ENCODE results near the gene SRRM2. TPM values are rescaled to one million over a fixed set of nuclear protein-coding genes. Genes with fewer than 3 reads are reported as not detected.

SRRM2 gene
- total and polyA plus RNA-seq, 9 of the 15 experiments (the other 6 are each of a cell fraction or from before 2014, with no cell fraction given) = 26.7 to 563 (median 81.1) TPM

GRCh38 chr16:2784358-2785100, 32.1 kb downstream of the SRRM2 start:
- Histone ChIP-seq H2AFZ (ENCODE audit: low read depth, low read length) (no peak overlapping the region), H3K9ac (ENCODE audit: insufficient read depth in 1 of 2, low read depth in 2 of 2, low read length in 2 of 2) (0 out of 4 replicates have a peak overlapping the region, but pooled peaks of 1 of the 2 experiments have one; percentile 31), H3K79me2 (ENCODE audit: control insufficient read depth, insufficient read depth, low read length) (no peaks in the 10 kb centered on the region), H3K27me3 (ENCODE audit: control insufficient read depth in 2 of 2, insufficient read depth in 2 of 2, low read length in 2 of 2) (peaks cover 3 to 11% of the 10 kb centered on the region in 2 experiments; a peak in 3 of 5 replicates), H3K36me3 (ENCODE audit: control insufficient read depth, insufficient read depth, low read length) (no peaks in the 10 kb centered on the region), H3K4me3 (no peak overlapping the region), H3K9me3 (replicated peaks; ENCODE audit: control insufficient read depth, insufficient read depth, low read depth, low read length) (no peaks in the 10 kb centered on the region), H3K4me2 (ENCODE audit: insufficient read depth, low read length) (no peak overlapping the region), H4K20me1 (replicated peaks; ENCODE audit: control insufficient read depth, insufficient read depth, low read length) (no peaks in the 10 kb centered on the region), H3K9me1 (ENCODE audit: control insufficient read depth, insufficient read depth, low read length) (no peaks in the 10 kb centered on the region), H3K4me1 (replicated peaks in 1 of 2; ENCODE audit: control insufficient read depth in 2 of 2, insufficient read depth in 2 of 2, low read length in 2 of 2) (peaks cover 4 to 31% of the 10 kb centered on the region in 2 experiments; a peak in 4 of 5 replicates), H3K27ac (ENCODE audit: extremely low read depth, low read depth, low read length) (no peak overlapping the region)
- ChIA-PET CTCF (ENCODE audit: low intra/inter-chr PET ratio) (no interaction called here), POLR2A (interaction anchor here (1.2 to 1.9 kb wide), 3 partner anchors 11 to 31 kb away, joined by 3 to 8 read pairs (median 6); no protein-coding TSS in a partner anchor)
- 51% methylated on average over 7 of the region's 15 CpGs for WGBS (ENCODE audit: insufficient coverage, low coverage, missing lambda C conversion rate)
- no TSS peak for BruUV-seq (replicated peaks)
- in situ Hi-C loops (cut with MboI) (no loop called here), intact Hi-C loops (cut with micrococcal nuclease) (no loop called here)
- ATAC-seq (no peak), DNase-seq (ENCODE audit: extremely low read depth in 1 of 4, low spot score in 3 of 4) (no peak), FAIRE-seq (no peak)
- no peak for TF ChIP-seq ZNF146 (CRISPR knock-in tag; IDR thresholded peaks at IDR 0.05; ENCODE audit: unreplicated experiment)
- TF ChIP-seq ZNF124 (CRISPR knock-in tag; IDR thresholded peaks at IDR 0.05) = no peak
- no peak for TF ChIP-seq ZNF655 (CRISPR knock-in tag; IDR thresholded peaks at IDR 0.05)
